ENCODE results near the gene FXYD6.

DNA sequence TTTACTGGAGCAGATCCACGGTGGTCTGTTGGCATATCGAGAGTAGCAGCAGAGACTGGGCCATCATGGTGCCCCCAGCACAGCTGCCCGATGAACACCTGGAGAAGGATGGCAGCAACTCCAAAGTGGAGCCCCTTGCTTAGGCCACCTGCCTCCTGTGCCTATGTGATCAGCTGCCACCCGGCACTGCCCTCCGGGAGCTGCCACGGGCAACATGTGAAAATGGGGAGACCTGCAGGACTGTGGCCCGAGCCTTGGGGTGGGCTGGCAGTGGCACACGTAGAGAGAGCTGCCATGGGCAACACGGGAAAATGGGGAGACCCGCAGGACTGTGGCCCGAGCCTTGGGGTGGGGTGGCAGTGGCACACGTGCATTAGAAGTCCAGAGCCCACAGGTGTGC is 55.0 kb downstream of the FXYD6 start:
- TF ChIP-seq, protein P1, sequence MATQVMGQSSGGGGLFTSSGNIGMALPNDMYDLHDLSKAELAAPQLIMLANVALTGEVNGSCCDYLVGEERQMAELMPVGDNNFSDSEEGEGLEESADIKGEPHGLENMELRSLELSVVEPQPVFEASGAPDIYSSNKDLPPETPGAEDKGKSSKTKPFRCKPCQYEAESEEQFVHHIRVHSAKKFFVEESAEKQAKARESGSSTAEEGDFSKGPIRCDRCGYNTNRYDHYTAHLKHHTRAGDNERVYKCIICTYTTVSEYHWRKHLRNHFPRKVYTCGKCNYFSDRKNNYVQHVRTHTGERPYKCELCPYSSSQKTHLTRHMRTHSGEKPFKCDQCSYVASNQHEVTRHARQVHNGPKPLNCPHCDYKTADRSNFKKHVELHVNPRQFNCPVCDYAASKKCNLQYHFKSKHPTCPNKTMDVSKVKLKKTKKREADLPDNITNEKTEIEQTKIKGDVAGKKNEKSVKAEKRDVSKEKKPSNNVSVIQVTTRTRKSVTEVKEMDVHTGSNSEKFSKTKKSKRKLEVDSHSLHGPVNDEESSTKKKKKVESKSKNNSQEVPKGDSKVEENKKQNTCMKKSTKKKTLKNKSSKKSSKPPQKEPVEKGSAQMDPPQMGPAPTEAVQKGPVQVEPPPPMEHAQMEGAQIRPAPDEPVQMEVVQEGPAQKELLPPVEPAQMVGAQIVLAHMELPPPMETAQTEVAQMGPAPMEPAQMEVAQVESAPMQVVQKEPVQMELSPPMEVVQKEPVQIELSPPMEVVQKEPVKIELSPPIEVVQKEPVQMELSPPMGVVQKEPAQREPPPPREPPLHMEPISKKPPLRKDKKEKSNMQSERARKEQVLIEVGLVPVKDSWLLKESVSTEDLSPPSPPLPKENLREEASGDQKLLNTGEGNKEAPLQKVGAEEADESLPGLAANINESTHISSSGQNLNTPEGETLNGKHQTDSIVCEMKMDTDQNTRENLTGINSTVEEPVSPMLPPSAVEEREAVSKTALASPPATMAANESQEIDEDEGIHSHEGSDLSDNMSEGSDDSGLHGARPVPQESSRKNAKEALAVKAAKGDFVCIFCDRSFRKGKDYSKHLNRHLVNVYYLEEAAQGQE (IDR thresholded peaks at IDR 0.05; ENCODE audit: insufficient read depth in 1 of 2, low read depth in 2 of 2, low read length in 1 of 2), result no peak
- TF ChIP-seq, protein P2, sequence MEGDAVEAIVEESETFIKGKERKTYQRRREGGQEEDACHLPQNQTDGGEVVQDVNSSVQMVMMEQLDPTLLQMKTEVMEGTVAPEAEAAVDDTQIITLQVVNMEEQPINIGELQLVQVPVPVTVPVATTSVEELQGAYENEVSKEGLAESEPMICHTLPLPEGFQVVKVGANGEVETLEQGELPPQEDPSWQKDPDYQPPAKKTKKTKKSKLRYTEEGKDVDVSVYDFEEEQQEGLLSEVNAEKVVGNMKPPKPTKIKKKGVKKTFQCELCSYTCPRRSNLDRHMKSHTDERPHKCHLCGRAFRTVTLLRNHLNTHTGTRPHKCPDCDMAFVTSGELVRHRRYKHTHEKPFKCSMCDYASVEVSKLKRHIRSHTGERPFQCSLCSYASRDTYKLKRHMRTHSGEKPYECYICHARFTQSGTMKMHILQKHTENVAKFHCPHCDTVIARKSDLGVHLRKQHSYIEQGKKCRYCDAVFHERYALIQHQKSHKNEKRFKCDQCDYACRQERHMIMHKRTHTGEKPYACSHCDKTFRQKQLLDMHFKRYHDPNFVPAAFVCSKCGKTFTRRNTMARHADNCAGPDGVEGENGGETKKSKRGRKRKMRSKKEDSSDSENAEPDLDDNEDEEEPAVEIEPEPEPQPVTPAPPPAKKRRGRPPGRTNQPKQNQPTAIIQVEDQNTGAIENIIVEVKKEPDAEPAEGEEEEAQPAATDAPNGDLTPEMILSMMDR (IDR thresholded peaks at IDR 0.05), result no peak

All from Panc1 (cell line).